OCI-LY1 (cell line): Measurements from ENCODE around the gene RECK.

ENCODE experiments used
- H2AFZ ChIP-seq: fragments of 200-600 bp; sonication (generic), shearing (Covaris generic); 2 replicates; pipeline ENCODE4 v1.6.0; 2014; ENCODE audit warnings: antibody characterized with exemption, mild to moderate bottlenecking, low read length
- H3F3A ChIP-seq: fragments of 200-600 bp; sonication (generic), shearing (Covaris generic); 2 replicates; pipeline ENCODE4 v1.6.0; 2014; ENCODE audit warnings: mild to moderate bottlenecking, antibody characterized with exemption, low read length, moderate library complexity; ENCODE audit not compliant: insufficient read depth
- H3K27ac ChIP-seq: fragments of 200-600 bp; sonication (generic); 2 replicates; pipeline ENCODE4 v1.5.1; 2014; ENCODE audit warnings: low read length, mixed run types, mild to moderate bottlenecking, low read depth; ENCODE audit not compliant: poor library complexity, severe bottlenecking
- H3K27me3 ChIP-seq: fragments of 200-600 bp; sonication (generic); 2 replicates; pipeline ENCODE4 v1.6.0; 2014; ENCODE audit warnings: antibody characterized with exemption, mild to moderate bottlenecking, low read length, moderate library complexity; ENCODE audit not compliant: insufficient read depth
- H3K36me3 ChIP-seq: fragments of 200-600 bp; sonication (generic); 2 replicates; pipeline ENCODE4 v1.6.1; 2014; ENCODE audit warnings: mild to moderate bottlenecking, antibody characterized with exemption, low read length, moderate library complexity, mixed read lengths; ENCODE audit not compliant: insufficient read depth
- H3K4me1 ChIP-seq: fragments of 200-600 bp; sonication (generic); 2 replicates; pipeline ENCODE4 v1.5.1; 2014; ENCODE audit warnings: mild to moderate bottlenecking, low read length, moderate library complexity; ENCODE audit not compliant: insufficient read depth, severe bottlenecking
- H3K4me2 ChIP-seq: fragments of 200-600 bp; sonication (generic), shearing (Covaris generic); 2 replicates; pipeline ENCODE4 v1.6.1; 2014; ENCODE audit warnings: low read length
- H3K4me3 ChIP-seq: fragments of 200-600 bp; sonication (generic); 2 replicates; pipeline ENCODE4 v1.5.1; 2014; ENCODE audit warnings: low read length, low read depth, mild to moderate bottlenecking, mixed read lengths; ENCODE audit not compliant: poor library complexity, severe bottlenecking
- H3K79me2 ChIP-seq: fragments of 200-600 bp; shearing (Covaris generic); 2 replicates; pipeline ENCODE4 v1.6.1; 2016; ENCODE audit warnings: mixed run types, low read length, mixed read lengths; ENCODE audit not compliant: insufficient read depth
- H3K9ac ChIP-seq: fragments of 200-600 bp; sonication (generic), shearing (Covaris generic); 2 replicates; pipeline ENCODE4 v1.6.1; 2014; ENCODE audit warnings: mild to moderate bottlenecking, low read length, mixed read lengths
- H3K9me2 ChIP-seq: fragments of 200-600 bp; sonication (generic), shearing (Covaris generic); 2 replicates; pipeline ENCODE4 v1.6.1; 2014; ENCODE audit warnings: low read depth, mild to moderate bottlenecking, low read length, mixed read lengths
- H3K9me3 ChIP-seq: fragments of 200-600 bp; shearing (Covaris generic); 2 replicates; pipeline ENCODE4 v1.6.1; 2014; ENCODE audit warnings: low read length, mixed read lengths
- H4K20me1 ChIP-seq: fragments of 200-600 bp; sonication (generic), shearing (Covaris generic); 2 replicates; pipeline ENCODE4 v1.6.0; 2016; ENCODE audit warnings: mild to moderate bottlenecking, low read length; ENCODE audit not compliant: insufficient read depth
- CTCF ChIP-seq: fragments of 200-600 bp; sonication (generic), shearing (Covaris generic); IDR thresholded peaks from 2 replicates; pipeline ENCODE4 v1.5.1; 2017; ENCODE audit warnings: mild to moderate bottlenecking, antibody characterized with exemption, low read length, moderate library complexity, mixed read lengths
- EZH2 ChIP-seq: fragments of 200-600 bp; sonication (generic), shearing (Covaris generic); IDR thresholded peaks from 2 replicates; pipeline ENCODE4 v1.8.0; 2017; ENCODE audit warnings: borderline replicate concordance, mixed run types, mild to moderate bottlenecking, antibody characterized with exemption, low read length, moderate library complexity, mixed read lengths

RECK gene

GRCh38 chr9:36170531-36170930, 133.8 kb downstream of the RECK start:
- H3K4me1 ChIP-seq, result peaks cover 9% of the 10 kb centered on the region
- H4K20me1 ChIP-seq, result no peaks in the 10 kb centered on the region
- H3K27me3 ChIP-seq, result no peaks in the 10 kb centered on the region
- no peak overlapping the region for H3K9ac ChIP-seq
- no peak overlapping the region for H3K27ac ChIP-seq
- no peak overlapping the region for H3K4me3 ChIP-seq
- no peak overlapping the region for H3K4me2 ChIP-seq
- TF ChIP-seq EZH2 (no peak), CTCF (no peak)
- no peaks in the 10 kb centered on the region for H3F3A ChIP-seq
- H3K79me2 ChIP-seq, result no peaks in the 10 kb centered on the region
- H3K9me3 ChIP-seq, result no peaks in the 10 kb centered on the region
- no peak overlapping the region for H2AFZ ChIP-seq
- H3K36me3 ChIP-seq, result no peaks in the 10 kb centered on the region
- H3K9me2 ChIP-seq, result no peaks in the 10 kb centered on the region

- Histone ChIP-seq H3K4me2 (no peak overlapping the region), H2AFZ (no peak overlapping the region), H3K4me3 (no peak overlapping the region), H3K27ac (no peak overlapping the region), H3F3A (no peaks in the 10 kb centered on the region), H4K20me1 (no peaks in the 10 kb centered on the region), H3K9ac (no peak overlapping the region), H3K9me2 (no peaks in the 10 kb centered on the region), H3K9me3 (no peaks in the 10 kb centered on the region), H3K36me3 (no peaks in the 10 kb centered on the region), H3K4me1 (no peaks in the 10 kb centered on the region), H3K79me2 (no peaks in the 10 kb centered on the region), H3K27me3 (no peaks in the 10 kb centered on the region)
- TF ChIP-seq CTCF (no peak), EZH2 (no peak)
Measured at GRCh38 chr9:36173861-36174260, 137.1 kb downstream of the RECK start.
